ENCODE data around the gene PROX1. TPM values are rescaled to one million over a fixed set of nuclear protein-coding genes. Genes with fewer than 3 reads are reported as not detected.

PROX1 gene
- total and polyA plus RNA-seq, 2 of the 8 experiments (the other 6 are each of a cell fraction or from before 2014, with no cell fraction given): 0.30 to 2.0 TPM

DNA sequence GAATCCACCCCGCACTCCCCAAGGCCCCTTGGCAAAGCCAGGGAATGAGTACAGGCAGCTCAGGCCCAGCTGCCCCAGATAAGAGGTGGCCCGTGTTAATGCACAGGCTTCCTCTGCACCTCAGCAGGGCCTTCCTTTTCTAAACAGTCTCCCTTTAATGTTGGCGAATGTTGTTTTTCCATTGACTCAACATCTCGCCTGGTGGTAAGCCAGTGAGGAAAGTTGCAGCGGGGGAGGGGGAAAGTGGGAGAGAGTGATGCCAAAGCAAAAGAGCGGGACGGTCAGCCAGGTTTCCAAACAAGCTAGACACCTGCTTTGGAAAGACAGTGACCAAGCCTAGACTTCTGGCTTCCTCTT is 10.3 kb upstream of the PROX1 start:
- Histone ChIP-seq H2AK5ac (ENCODE audit: low read depth, low read length) (no peak overlapping the region), H3K27me3 (replicated peaks in 1 of 4; ENCODE audit: control insufficient read depth in 3 of 4, extremely low read depth in 1 of 4, insufficient read depth in 3 of 4, low read length in 3 of 4) (peaks cover 32 to 63% (median 58%) of the 10 kb centered on the region in 4 experiments), H2BK5ac (ENCODE audit: low read depth, low read length) (no peak overlapping the region), H4K91ac (replicated peaks; ENCODE audit: insufficient read length, low read length) (no peak overlapping the region), H3K14ac (ENCODE audit: insufficient read length) (no peak overlapping the region), H4K20me1 (replicated peaks in 1 of 2; ENCODE audit: control insufficient read depth in 1 of 2, insufficient read depth in 2 of 2, low read length in 2 of 2) (peaks cover 0 to 4% of the 10 kb centered on the region in 2 experiments), H2BK20ac (ENCODE audit: low read length) (no peak overlapping the region), H3K4ac (replicated peaks; ENCODE audit: insufficient read length, low read depth, low read length) (no peak overlapping the region), H2AFZ (ENCODE audit: low read length) (no peak overlapping the region), H3K56ac (replicated peaks; ENCODE audit: insufficient read length, low read depth, low read length) (no peak overlapping the region), H2BK120ac (replicated peaks; ENCODE audit: low read depth, low read length) (no peak overlapping the region), H3K23me2 (ENCODE audit: low read depth, low read length) (peaks cover 11% of the 10 kb centered on the region; the same call in 1 of the 2 replicates), H4K5ac (ENCODE audit: insufficient read length, low read depth, low read length) (no peak overlapping the region), H2BK12ac (ENCODE audit: low read depth, low read length) (no peak overlapping the region), H3K79me2 (ENCODE audit: control insufficient read depth in 1 of 2, insufficient read depth in 2 of 2, low read length in 2 of 2) (no peaks in the 10 kb centered on the region), H3K9ac (replicated peaks in 1 of 4; ENCODE audit: extremely low read depth in 1 of 4, low read depth in 3 of 4, low read length in 3 of 4) (no peak overlapping the region), H3K27ac (ENCODE audit: low read depth, low read length) (no peak overlapping the region), H3K4me2 (ENCODE audit: insufficient read depth in 1 of 2, low read depth in 2 of 2, low read length in 2 of 2) (peak overlapping the region; percentile 22 to 48; a peak in 3 of 4 replicates), H3K79me1 (ENCODE audit: low read depth, low read length) (no peaks in the 10 kb centered on the region), H4K8ac (ENCODE audit: extremely low read depth, insufficient read depth, low read length) (no peak overlapping the region), H3K4me3 (ENCODE audit: extremely low read depth in 1 of 4, insufficient read depth in 2 of 4, low read depth in 3 of 4, low read length in 4 of 4) (peak overlapping the region in 1 of 4 experiments; percentile 26; a peak in 1 of 8 replicates), H3K23ac (ENCODE audit: insufficient read length) (no peak overlapping the region), H3K36me3 (ENCODE audit: control insufficient read depth in 2 of 4, insufficient read depth in 4 of 4, low read length in 3 of 4) (no peaks in the 10 kb centered on the region), H2BK15ac (ENCODE audit: low read length) (no peak overlapping the region), H3K9me3 (ENCODE audit: insufficient read depth in 2 of 2, low read depth in 1 of 2, low read length in 1 of 2) (no peaks in the 10 kb centered on the region), H3K18ac (ENCODE audit: extremely low read depth, low read length) (no peak overlapping the region), H3K4me1 (replicated peaks in 1 of 4; ENCODE audit: control insufficient read depth in 3 of 4, insufficient read depth in 4 of 4, low read length in 3 of 4) (peaks cover 1 to 15% (median 8%) of the 10 kb centered on the region in 4 experiments; a peak in 6 of 7 replicates)
- FAIRE-seq: no peak
- CTCF ChIA-PET (ENCODE audit: partially characterized antibody): interaction anchor here (0.6 to 2.3 kb wide), 8 partner anchors 10 to 695 kb away, joined by 3 to 11 read pairs (median 4); partner anchors contain the start of gene PROX1
- no peak for DNase-seq (ENCODE audit: low read depth in 1 of 2, low spot score in 2 of 2)
- POLR2A ChIA-PET (ENCODE audit: partially characterized antibody): interaction anchor here (0.6 to 3.3 kb wide), 2 partner anchors 11 to 875 kb away, joined by 3 to 13 read pairs; partner anchors contain the start of gene PROX1
- 7% methylated on average over 7 of the region's 7 CpGs; no CpG with 5 or more reads in 1 of the 2 experiments for WGBS, 2 experiments (ENCODE audit: extremely low coverage in 1 of 2, insufficient coverage in 1 of 2, insufficient read length in 1 of 2, insufficient replicate concordance in 2 of 2, low coverage in 1 of 2, low lambda C conversion rate in 2 of 2, missing lambda C conversion rate in 1 of 2)
- TF ChIP-seq ZNF274 (IDR thresholded peaks at IDR 0.05; ENCODE audit: borderline replicate concordance, extremely low read depth, low read length) (no peak), RAD21 (IDR thresholded peaks at IDR 0.05 in 1 of 2, conservative IDR thresholded peaks at IDR 0.05 in 1 of 2; ENCODE audit: low read depth in 2 of 2, low read length in 2 of 2) (0 out of 4 replicates have a peak, but pooled peaks of 1 of the 2 experiments have one; percentile 6), EZH2 (IDR thresholded peaks at IDR 0.05; ENCODE audit: low read depth, low read length, severe bottlenecking) (no peak), TAF7 (optimal IDR thresholded peaks at IDR 0.05; ENCODE audit: borderline replicate concordance, low read depth, low read length) (no peak), CHD1 (IDR thresholded peaks at IDR 0.05; ENCODE audit: low read depth, low read length) (no peak)
- TF ChIP-seq, protein P1, sequence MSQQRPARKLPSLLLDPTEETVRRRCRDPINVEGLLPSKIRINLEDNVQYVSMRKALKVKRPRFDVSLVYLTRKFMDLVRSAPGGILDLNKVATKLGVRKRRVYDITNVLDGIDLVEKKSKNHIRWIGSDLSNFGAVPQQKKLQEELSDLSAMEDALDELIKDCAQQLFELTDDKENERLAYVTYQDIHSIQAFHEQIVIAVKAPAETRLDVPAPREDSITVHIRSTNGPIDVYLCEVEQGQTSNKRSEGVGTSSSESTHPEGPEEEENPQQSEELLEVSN (IDR thresholded peaks at IDR 0.05): peak; percentile 64
